NB4 (cell line): ENCODE measurements around the gene LMOD1.

Experiments used
- DNase-seq: peaks from one replicate; pipeline ENCODE4 v3.0.0; 2010; ENCODE audit warnings: low read depth
- H3K4me3 ChIP-seq: one replicate; pipeline ENCODE4 v1.5.1; 2011; ENCODE audit warnings: mild to moderate bottlenecking, low read depth, low read length, moderate library complexity
- MAX ChIP-seq: IDR thresholded peaks from 2 replicates; pipeline ENCODE4 v1.6.1; 2011; ENCODE audit warnings: low read depth, low read length
- MYC ChIP-seq: IDR thresholded peaks from 2 replicates; pipeline ENCODE4 v1.6.1; 2011; ENCODE audit warnings: low read depth, low read length
- POLR2A ChIP-seq: IDR thresholded peaks from 2 replicates; pipeline ENCODE4 v1.6.1; 2011; ENCODE audit warnings: mild to moderate bottlenecking; ENCODE audit not compliant: insufficient read length; ENCODE audit errors: extremely low read depth
- TF ChIP-seq, protein P1 (sequence below): IDR thresholded peaks from one replicate; pipeline ENCODE4 v1.5.1; 2012; ENCODE audit warnings: low read depth, low read length

LMOD1 gene

DNA sequence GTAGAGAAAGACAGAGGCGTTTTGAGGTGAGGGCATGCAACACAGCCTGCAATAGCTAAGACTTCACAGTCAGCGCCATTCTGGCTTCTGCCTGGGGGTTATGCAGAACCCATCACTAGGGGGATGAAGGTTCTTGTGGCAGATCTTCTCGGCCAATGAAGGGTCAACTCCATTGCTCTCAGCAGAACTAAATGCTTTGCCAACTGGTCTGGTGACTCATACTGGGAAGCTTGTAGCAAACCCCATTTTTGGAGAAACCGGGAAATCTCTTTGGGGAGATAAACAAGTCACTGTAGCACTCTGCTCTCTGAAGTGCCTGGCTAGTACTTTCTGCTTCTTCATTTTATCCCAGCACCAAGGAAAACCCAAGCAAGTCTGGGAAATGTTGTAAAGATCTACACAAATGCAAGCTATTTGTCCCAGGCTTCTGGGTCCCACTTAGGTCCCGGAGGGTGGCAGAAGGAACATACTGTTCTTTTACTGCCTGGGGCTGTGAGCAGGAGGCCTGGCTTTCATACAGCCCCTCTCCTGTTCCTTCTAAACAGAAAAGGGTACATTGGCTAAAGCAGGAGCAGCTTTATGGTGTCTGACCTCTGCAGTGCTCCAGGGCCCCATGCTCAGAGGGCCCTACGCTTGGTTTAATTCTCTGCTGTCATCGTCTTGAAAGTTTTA lies 28.9 kb downstream of the LMOD1 start:
- TF ChIP-seq MYC, result no peak
- TF ChIP-seq MAX, result no peak
- TF ChIP-seq POLR2A, result no peak
- TF ChIP-seq, protein P1, sequence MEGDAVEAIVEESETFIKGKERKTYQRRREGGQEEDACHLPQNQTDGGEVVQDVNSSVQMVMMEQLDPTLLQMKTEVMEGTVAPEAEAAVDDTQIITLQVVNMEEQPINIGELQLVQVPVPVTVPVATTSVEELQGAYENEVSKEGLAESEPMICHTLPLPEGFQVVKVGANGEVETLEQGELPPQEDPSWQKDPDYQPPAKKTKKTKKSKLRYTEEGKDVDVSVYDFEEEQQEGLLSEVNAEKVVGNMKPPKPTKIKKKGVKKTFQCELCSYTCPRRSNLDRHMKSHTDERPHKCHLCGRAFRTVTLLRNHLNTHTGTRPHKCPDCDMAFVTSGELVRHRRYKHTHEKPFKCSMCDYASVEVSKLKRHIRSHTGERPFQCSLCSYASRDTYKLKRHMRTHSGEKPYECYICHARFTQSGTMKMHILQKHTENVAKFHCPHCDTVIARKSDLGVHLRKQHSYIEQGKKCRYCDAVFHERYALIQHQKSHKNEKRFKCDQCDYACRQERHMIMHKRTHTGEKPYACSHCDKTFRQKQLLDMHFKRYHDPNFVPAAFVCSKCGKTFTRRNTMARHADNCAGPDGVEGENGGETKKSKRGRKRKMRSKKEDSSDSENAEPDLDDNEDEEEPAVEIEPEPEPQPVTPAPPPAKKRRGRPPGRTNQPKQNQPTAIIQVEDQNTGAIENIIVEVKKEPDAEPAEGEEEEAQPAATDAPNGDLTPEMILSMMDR, result no peak
- no peak for DNase-seq
- H3K4me3 ChIP-seq, result no peak overlapping the region

DNA sequence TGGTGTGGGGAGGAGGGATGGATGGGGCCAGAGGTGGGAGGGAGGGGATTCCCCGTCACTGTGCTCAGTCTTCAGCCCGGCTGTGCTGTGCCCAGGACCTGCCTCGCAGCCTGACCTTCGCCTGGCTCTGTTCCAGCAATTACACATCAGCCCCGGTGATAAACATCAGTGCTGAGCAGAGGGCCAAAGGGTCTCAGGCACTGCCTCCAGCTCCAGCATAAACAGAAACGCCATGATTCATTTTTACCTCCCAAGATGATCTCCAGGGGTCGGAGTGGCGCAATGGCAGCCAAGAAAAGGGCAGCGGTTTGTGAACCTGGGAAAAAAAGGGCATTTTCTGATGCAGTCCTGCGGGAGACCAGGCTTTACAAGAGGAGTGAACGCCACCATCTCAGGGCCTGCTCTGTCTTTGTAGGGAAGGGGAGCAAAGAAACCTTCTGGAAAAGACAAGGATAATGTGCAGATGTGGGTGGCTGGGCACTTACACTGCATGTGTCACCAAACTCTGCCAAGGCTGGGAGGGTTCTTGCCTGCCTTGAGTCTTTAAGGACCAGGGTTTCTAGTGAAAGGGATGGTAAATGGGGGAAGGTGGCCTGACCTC lies 29.6 kb downstream of the LMOD1 start:
- no peak overlapping the region for H3K4me3 ChIP-seq
- TF ChIP-seq POLR2A (no peak), MAX (no peak), MYC (no peak)
- TF ChIP-seq, protein P1, result no peak
- no peak for DNase-seq

- no peak for DNase-seq
- H3K4me3 ChIP-seq, result no peak overlapping the region
- TF ChIP-seq, protein P1, result no peak
- no peak for TF ChIP-seq POLR2A
- no peak for TF ChIP-seq MYC
- no peak for TF ChIP-seq MAX
These were observed 31.7 kb downstream of the LMOD1 start for GRCh38 chr1:201914456-201915235.

- no peak overlapping the region for H3K4me3 ChIP-seq
- TF ChIP-seq POLR2A, result no peak
- TF ChIP-seq MAX, result no peak
- TF ChIP-seq MYC, result no peak
- TF ChIP-seq, protein P1, result no peak
- DNase-seq, result no peak
These were observed 33.5 kb downstream of the LMOD1 start for GRCh38 chr1:201912832-201913231.

DNA sequence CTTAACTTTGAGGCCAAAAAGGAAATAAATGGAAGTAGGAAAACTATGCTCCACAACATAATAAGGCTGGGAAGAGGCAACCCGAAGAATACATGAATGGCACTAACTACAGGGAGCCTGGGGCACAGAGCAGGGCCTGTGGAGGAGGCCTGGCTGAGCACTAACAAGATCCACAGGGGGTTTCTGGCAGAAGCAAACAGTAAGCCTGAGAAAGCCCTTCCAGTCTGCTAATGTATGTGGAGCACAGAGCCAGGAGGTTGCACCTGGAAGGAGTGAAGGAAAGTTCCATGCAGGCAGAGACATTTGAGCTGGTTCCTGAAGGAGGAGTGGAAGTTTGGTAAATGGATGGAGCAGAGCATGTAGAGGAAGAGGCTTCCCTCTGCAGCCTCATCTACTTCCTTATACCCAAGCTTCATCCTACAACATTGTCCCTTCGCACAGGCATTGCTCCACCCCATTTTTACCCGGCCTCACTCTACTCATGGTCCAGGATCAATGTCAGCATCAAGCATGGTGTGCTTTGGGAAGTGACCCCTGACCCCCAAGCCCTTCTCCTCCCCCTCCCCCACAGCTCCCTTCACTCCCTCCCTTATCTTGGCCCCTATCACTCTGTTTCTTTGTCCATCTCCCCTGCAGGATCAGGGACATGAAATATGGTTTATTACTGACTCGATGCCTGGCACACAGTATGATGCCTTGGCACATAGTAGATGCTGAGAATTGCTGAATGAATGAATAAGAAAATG lies 34.3 kb downstream of the LMOD1 start:
- DNase-seq, result no peak
- TF ChIP-seq, protein P1, result no peak
- TF ChIP-seq POLR2A (no peak), MYC (no peak), MAX (no peak)
- no peak overlapping the region for H3K4me3 ChIP-seq
